HEK293 (cell line): ENCODE measurements around the gene ZCCHC14.

Experiments
- CTCF ChIA-PET: fragments of 350-600 bp; formaldehyde crosslinking; extraction: SDS; loops from one replicate; lab custom pipeline; 2021; ENCODE audit warnings: antibody characterized with exemption; lab: Yijun Ruan, JAX
- POLR2A ChIA-PET: fragments of 300-600 bp; formaldehyde crosslinking; extraction: SDS; loops from one replicate; lab custom pipeline; 2020; ENCODE audit warnings: antibody characterized with exemption, inconsistent platforms; lab: Yijun Ruan, JAX
- H3K27ac ChIP-seq: fragments of 200-500 bp; sonication (Bioruptor generic); 2 replicates; pipeline ENCODE4 v1.5.1; 2014; ENCODE audit warnings: low read depth, low read length, control low read depth, inconsistent platforms; ENCODE audit errors: extremely low read depth
- H3K36me3 ChIP-seq, 2 experiments: fragments of 200-500 bp in 1 of 2; sonication (Bioruptor generic) in 1 of 2; 1 replicate in 1 of 2; 2 replicates in 1 of 2; pipeline ENCODE4 v1.5.1; 2014 to 2017; ENCODE audit warnings: inconsistent platforms in 2 of 2, low read length in 2 of 2; ENCODE audit not compliant: control insufficient read depth in 2 of 2, insufficient read depth in 1 of 2
- H3K4me1 ChIP-seq: fragments of 200-500 bp; sonication (Bioruptor generic); 2 replicates; pipeline ENCODE4 v1.5.1; 2014; ENCODE audit warnings: mild to moderate bottlenecking, low read length, inconsistent platforms; ENCODE audit not compliant: control insufficient read depth, insufficient read depth
- H3K4me3 ChIP-seq: 2 replicates; pipeline ENCODE4 v1.5.1; 2011; ENCODE audit warnings: low read depth, mild to moderate bottlenecking, control low read depth, low read length, moderate library complexity
- H3K9me3 ChIP-seq: fragments of 200-500 bp; sonication (Bioruptor generic); 2 replicates; pipeline ENCODE4 v1.5.1; 2014; ENCODE audit warnings: low read depth, low read length, inconsistent platforms; ENCODE audit not compliant: control insufficient read depth, insufficient read depth
- SP2 ChIP-seq: fragments of 450-650 bp; formaldehyde crosslinking; IDR thresholded peaks from 2 replicates; pipeline ENCODE4 v1.5.1; 2016; ENCODE audit warnings: missing biosample characterization, missing genetic modification characterization
- YY1 ChIP-seq: fragments of 450-650 bp; formaldehyde crosslinking; IDR thresholded peaks from 2 replicates; pipeline ENCODE4 v1.5.1; 2018; ENCODE audit warnings: missing biosample characterization, missing genetic modification characterization
- ZBTB17 ChIP-seq: fragments of 450-650 bp; formaldehyde crosslinking; IDR thresholded peaks from 2 replicates; pipeline ENCODE4 v1.5.1; 2016; ENCODE audit warnings: missing biosample characterization, missing genetic modification characterization
- ZBTB20 ChIP-seq: fragments of 450-650 bp; formaldehyde crosslinking; IDR thresholded peaks from 2 replicates; pipeline ENCODE4 v1.5.1; 2016; ENCODE audit warnings: missing biosample characterization, missing genetic modification characterization
- ZBTB48 ChIP-seq: fragments of 450-650 bp; formaldehyde crosslinking; IDR thresholded peaks from 2 replicates; pipeline ENCODE4 v1.5.1; 2016; ENCODE audit warnings: missing biosample characterization, missing genetic modification characterization
- ZEB2 ChIP-seq: fragments of 450-650 bp; formaldehyde crosslinking; IDR thresholded peaks from 2 replicates; pipeline ENCODE4 v1.5.1; 2016; ENCODE audit warnings: missing biosample characterization, missing genetic modification characterization
- ZNF155 ChIP-seq: fragments of 450-650 bp; formaldehyde crosslinking; IDR thresholded peaks from 2 replicates; pipeline ENCODE4 v1.5.1; 2016; ENCODE audit warnings: missing biosample characterization, missing genetic modification characterization
- ZNF335 ChIP-seq: fragments of 450-650 bp; formaldehyde crosslinking; conservative IDR thresholded peaks from 2 replicates; pipeline ENCODE4 v1.5.1; 2016; ENCODE audit warnings: missing biosample characterization, missing genetic modification characterization
- ZNF394 ChIP-seq: fragments of 450-650 bp; formaldehyde crosslinking; IDR thresholded peaks from 2 replicates; pipeline ENCODE4 v1.5.1; 2016; ENCODE audit warnings: missing biosample characterization, missing genetic modification characterization, mild to moderate bottlenecking, moderate library complexity, borderline replicate concordance
- ZNF600 ChIP-seq: fragments of 450-650 bp; formaldehyde crosslinking; IDR thresholded peaks from 2 replicates; pipeline ENCODE4 v1.5.1; 2016; ENCODE audit warnings: missing biosample characterization, missing genetic modification characterization
- ZNF621 ChIP-seq: fragments of 450-650 bp; formaldehyde crosslinking; IDR thresholded peaks from 2 replicates; pipeline ENCODE4 v1.5.1; 2017; ENCODE audit warnings: missing biosample characterization, missing genetic modification characterization
- ZNF660 ChIP-seq: fragments of 450-650 bp; IDR thresholded peaks from 2 replicates; pipeline ENCODE4 v1.5.1; 2018; ENCODE audit warnings: missing biosample characterization, mild to moderate bottlenecking, missing genetic modification characterization
- ZNF701 ChIP-seq: fragments of 450-650 bp; formaldehyde crosslinking; IDR thresholded peaks from 2 replicates; pipeline ENCODE4 v1.5.1; 2016; ENCODE audit warnings: missing biosample characterization, missing genetic modification characterization
- ZNF776 ChIP-seq: fragments of 450-650 bp; formaldehyde crosslinking; IDR thresholded peaks from 2 replicates; pipeline ENCODE4 v1.5.0; 2017; ENCODE audit warnings: missing biosample characterization, missing genetic modification characterization, borderline replicate concordance
- TF ChIP-seq, protein P1 (sequence below): fragments of 450-650 bp; formaldehyde crosslinking; conservative IDR thresholded peaks from 2 replicates; pipeline ENCODE4 v1.5.1; 2016; ENCODE audit warnings: low read depth, missing biosample characterization, missing genetic modification characterization
- TF ChIP-seq, protein P2 (sequence below): fragments of 450-650 bp; formaldehyde crosslinking; IDR thresholded peaks from 2 replicates; pipeline ENCODE4 v1.5.1; 2016; ENCODE audit warnings: missing biosample characterization, missing genetic modification characterization
- TF ChIP-seq, protein P3 (sequence below): fragments of 450-650 bp; formaldehyde crosslinking; IDR thresholded peaks from 2 replicates; pipeline ENCODE4 v1.5.1; 2016; ENCODE audit warnings: missing biosample characterization, missing genetic modification characterization
- TF ChIP-seq, protein P4 (sequence below): fragments of 450-650 bp; formaldehyde crosslinking; IDR thresholded peaks from 2 replicates; pipeline ENCODE4 v1.5.1; 2017; ENCODE audit warnings: missing biosample characterization, mild to moderate bottlenecking, missing genetic modification characterization, moderate library complexity
- TF ChIP-seq, protein P5 (sequence below): fragments of 450-650 bp; formaldehyde crosslinking; optimal IDR thresholded peaks from 2 replicates; pipeline ENCODE3; 2016; ENCODE audit warnings: missing biosample characterization, mild to moderate bottlenecking, missing genetic modification characterization
- TF ChIP-seq, protein P6 (sequence below): fragments of 450-650 bp; formaldehyde crosslinking; IDR thresholded peaks from 2 replicates; pipeline ENCODE4 v1.5.1; 2016; ENCODE audit warnings: missing biosample characterization, missing genetic modification characterization
- TF ChIP-seq, protein P7 (sequence below): fragments of 450-650 bp; IDR thresholded peaks from 2 replicates; pipeline ENCODE4 v1.5.1; 2018; ENCODE audit warnings: missing biosample characterization, mild to moderate bottlenecking, missing genetic modification characterization

The ZCCHC14 gene

DNA sequence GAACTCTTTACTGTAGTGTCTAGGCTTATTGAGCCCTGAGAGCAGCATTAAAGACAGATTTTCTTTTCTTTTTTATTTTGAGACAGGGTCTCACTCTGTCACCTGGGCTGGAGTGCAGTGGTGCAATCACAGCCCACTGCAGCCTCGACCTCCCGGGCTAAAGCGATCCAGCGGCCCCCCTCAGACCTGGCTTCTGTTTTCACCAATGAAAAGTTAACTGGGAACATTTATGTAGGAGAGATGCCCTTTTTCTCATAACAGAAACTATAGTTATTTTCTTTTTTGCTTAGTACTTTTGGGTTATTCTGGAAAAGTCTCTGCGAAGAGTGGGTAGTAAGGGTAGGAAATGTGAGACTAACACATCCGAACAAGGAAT, 99.2 kb downstream of the ZCCHC14 start (continued):
- TF ChIP-seq, protein P1, sequence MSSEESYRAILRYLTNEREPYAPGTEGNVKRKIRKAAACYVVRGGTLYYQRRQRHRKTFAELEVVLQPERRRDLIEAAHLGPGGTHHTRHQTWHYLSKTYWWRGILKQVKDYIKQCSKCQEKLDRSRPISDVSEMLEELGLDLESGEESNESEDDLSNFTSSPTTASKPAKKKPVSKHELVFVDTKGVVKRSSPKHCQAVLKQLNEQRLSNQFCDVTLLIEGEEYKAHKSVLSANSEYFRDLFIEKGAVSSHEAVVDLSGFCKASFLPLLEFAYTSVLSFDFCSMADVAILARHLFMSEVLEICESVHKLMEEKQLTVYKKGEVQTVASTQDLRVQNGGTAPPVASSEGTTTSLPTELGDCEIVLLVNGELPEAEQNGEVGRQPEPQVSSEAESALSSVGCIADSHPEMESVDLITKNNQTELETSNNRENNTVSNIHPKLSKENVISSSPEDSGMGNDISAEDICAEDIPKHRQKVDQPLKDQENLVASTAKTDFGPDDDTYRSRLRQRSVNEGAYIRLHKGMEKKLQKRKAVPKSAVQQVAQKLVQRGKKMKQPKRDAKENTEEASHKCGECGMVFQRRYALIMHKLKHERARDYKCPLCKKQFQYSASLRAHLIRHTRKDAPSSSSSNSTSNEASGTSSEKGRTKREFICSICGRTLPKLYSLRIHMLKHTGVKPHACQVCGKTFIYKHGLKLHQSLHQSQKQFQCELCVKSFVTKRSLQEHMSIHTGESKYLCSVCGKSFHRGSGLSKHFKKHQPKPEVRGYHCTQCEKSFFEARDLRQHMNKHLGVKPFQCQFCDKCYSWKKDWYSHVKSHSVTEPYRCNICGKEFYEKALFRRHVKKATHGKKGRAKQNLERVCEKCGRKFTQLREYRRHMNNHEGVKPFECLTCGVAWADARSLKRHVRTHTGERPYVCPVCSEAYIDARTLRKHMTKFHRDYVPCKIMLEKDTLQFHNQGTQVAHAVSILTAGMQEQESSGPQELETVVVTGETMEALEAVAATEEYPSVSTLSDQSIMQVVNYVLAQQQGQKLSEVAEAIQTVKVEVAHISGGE (tag by site-specific recombination): no peak
- TF ChIP-seq ZNF701 (tag by site-specific recombination) (no peak), YY1 (tag by site-specific recombination) (no peak), ZBTB48 (tag by site-specific recombination) (no peak), ZNF776 (no peak)
- TF ChIP-seq, protein P2, sequence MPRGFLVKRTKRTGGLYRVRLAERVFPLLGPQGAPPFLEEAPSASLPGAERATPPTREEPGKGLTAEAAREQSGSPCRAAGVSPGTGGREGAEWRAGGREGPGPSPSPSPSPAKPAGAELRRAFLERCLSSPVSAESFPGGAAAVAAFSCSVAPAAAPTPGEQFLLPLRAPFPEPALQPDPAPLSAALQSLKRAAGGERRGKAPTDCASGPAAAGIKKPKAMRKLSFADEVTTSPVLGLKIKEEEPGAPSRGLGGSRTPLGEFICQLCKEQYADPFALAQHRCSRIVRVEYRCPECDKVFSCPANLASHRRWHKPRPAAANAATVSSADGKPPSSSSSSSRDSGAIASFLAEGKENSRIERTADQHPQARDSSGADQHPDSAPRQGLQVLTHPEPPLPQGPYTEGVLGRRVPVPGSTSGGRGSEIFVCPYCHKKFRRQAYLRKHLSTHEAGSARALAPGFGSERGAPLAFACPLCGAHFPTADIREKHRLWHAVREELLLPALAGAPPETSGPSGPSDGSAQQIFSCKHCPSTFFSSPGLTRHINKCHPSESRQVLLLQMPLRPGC (tag by site-specific recombination): no peak

DNA sequence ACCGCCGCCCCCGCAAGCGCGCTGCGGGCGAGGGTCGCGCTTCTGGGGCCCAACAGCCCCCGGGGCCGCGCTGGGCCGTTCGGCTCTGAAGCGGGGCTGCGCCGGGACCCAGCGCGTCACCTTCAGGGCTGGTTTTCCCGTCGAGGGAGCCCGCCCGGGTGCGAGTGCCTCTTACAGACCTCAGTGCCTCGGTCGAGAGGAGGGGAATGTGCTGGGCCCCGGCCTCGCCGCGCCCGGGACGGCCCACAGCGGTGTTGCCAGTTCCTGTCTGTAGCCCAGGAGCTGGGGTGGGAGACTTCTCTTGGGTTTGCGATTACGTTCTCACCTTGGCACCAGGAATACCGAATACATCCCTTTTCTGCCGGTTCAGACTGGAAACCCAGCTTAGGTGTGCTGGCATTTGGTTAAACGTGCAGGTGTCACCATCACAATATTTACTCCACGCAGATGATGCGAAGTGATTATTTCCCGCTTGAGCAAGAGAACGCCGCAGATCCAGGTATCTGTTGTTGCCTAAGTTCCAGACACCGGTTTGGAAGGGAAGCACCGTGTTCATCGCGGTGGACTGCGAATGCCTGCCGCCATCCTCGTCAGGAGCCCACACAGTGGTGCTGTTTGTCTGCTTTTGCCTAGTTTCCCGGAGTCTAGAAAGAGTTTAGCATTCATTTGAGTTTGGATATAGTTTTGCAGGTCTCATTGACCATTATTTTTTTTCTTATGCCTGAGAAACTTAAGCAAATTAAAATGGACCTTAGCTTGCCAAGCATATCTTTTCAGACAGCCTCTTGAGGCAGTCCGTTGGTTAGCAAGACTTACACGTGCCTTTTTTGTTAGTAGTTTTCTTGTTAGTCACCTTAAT, 99.8 kb downstream of the ZCCHC14 start:
- H3K27ac ChIP-seq: peak overlapping the region; percentile 26; the same call in 1 of the 2 replicates
- H3K4me1 ChIP-seq: peaks cover 7% of the 10 kb centered on the region
- ChIA-PET CTCF (interaction anchor here (0.6 to 3.0 kb wide), 5 partner anchors 9 to 375 kb away, joined by 3 to 27 read pairs (median 3); partner anchors contain the start of gene FBXO31), POLR2A (interaction anchor here (0.7 to 2.6 kb wide), 2 partner anchors 9 to 76 kb away, joined by 4 to 25 read pairs; partner anchors contain the start of genes C16orf95 and FBXO31)
- peaks cover 0 to 5% of the 10 kb centered on the region in 2 experiments; a peak in 1 of 3 replicates for H3K36me3 ChIP-seq
- H3K9me3 ChIP-seq: no peaks in the 10 kb centered on the region
- H3K4me3 ChIP-seq: peak overlapping the region; percentile 75
- no peak for TF ChIP-seq ZNF621
- TF ChIP-seq ZNF660 (tag by site-specific recombination): 0 out of 2 replicates have a peak, but pooled peaks have one; percentile 11
- no peak for TF ChIP-seq ZNF155 (tag by site-specific recombination)
- TF ChIP-seq, protein P3, sequence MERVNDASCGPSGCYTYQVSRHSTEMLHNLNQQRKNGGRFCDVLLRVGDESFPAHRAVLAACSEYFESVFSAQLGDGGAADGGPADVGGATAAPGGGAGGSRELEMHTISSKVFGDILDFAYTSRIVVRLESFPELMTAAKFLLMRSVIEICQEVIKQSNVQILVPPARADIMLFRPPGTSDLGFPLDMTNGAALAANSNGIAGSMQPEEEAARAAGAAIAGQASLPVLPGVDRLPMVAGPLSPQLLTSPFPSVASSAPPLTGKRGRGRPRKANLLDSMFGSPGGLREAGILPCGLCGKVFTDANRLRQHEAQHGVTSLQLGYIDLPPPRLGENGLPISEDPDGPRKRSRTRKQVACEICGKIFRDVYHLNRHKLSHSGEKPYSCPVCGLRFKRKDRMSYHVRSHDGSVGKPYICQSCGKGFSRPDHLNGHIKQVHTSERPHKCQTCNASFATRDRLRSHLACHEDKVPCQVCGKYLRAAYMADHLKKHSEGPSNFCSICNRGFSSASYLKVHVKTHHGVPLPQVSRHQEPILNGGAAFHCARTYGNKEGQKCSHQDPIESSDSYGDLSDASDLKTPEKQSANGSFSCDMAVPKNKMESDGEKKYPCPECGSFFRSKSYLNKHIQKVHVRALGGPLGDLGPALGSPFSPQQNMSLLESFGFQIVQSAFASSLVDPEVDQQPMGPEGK: peak; percentile 51; the same call in 1 of the 2 replicates
- TF ChIP-seq, protein P4, sequence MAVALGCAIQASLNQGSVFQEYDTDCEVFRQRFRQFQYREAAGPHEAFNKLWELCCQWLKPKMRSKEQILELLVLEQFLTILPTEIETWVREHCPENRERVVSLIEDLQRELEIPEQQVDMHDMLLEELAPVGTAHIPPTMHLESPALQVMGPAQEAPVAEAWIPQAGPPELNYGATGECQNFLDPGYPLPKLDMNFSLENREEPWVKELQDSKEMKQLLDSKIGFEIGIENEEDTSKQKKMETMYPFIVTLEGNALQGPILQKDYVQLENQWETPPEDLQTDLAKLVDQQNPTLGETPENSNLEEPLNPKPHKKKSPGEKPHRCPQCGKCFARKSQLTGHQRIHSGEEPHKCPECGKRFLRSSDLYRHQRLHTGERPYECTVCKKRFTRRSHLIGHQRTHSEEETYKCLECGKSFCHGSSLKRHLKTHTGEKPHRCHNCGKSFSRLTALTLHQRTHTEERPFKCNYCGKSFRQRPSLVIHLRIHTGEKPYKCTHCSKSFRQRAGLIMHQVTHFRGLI (tag by site-specific recombination): 0 out of 2 replicates have a peak, but pooled peaks have one; percentile 20
- TF ChIP-seq SP2 (tag by site-specific recombination): peak; percentile 55
- peak; percentile 94 for TF ChIP-seq ZBTB20 (tag by site-specific recombination)
- TF ChIP-seq ZBTB48 (tag by site-specific recombination): no peak
- peak; percentile 45; the same call in 1 of the 2 replicates for TF ChIP-seq ZNF335
- peak; percentile 95 for TF ChIP-seq ZBTB17 (tag by site-specific recombination)
- TF ChIP-seq, protein P5, sequence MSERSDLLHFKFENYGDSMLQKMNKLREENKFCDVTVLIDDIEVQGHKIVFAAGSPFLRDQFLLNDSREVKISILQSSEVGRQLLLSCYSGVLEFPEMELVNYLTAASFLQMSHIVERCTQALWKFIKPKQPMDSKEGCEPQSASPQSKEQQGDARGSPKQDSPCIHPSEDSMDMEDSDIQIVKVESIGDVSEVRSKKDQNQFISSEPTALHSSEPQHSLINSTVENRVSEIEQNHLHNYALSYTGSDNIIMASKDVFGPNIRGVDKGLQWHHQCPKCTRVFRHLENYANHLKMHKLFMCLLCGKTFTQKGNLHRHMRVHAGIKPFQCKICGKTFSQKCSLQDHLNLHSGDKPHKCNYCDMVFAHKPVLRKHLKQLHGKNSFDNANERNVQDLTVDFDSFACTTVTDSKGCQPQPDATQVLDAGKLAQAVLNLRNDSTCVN: peak; percentile 69
- TF ChIP-seq ZEB2 (tag by site-specific recombination): peak; percentile 78
- TF ChIP-seq, protein P6, sequence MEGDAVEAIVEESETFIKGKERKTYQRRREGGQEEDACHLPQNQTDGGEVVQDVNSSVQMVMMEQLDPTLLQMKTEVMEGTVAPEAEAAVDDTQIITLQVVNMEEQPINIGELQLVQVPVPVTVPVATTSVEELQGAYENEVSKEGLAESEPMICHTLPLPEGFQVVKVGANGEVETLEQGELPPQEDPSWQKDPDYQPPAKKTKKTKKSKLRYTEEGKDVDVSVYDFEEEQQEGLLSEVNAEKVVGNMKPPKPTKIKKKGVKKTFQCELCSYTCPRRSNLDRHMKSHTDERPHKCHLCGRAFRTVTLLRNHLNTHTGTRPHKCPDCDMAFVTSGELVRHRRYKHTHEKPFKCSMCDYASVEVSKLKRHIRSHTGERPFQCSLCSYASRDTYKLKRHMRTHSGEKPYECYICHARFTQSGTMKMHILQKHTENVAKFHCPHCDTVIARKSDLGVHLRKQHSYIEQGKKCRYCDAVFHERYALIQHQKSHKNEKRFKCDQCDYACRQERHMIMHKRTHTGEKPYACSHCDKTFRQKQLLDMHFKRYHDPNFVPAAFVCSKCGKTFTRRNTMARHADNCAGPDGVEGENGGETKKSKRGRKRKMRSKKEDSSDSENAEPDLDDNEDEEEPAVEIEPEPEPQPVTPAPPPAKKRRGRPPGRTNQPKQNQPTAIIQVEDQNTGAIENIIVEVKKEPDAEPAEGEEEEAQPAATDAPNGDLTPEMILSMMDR (tag by site-specific recombination): peak; percentile 55
- TF ChIP-seq ZNF600 (tag by site-specific recombination): peak; percentile 86
- no peak for TF ChIP-seq ZNF394 (tag by site-specific recombination)
- TF ChIP-seq, protein P7, sequence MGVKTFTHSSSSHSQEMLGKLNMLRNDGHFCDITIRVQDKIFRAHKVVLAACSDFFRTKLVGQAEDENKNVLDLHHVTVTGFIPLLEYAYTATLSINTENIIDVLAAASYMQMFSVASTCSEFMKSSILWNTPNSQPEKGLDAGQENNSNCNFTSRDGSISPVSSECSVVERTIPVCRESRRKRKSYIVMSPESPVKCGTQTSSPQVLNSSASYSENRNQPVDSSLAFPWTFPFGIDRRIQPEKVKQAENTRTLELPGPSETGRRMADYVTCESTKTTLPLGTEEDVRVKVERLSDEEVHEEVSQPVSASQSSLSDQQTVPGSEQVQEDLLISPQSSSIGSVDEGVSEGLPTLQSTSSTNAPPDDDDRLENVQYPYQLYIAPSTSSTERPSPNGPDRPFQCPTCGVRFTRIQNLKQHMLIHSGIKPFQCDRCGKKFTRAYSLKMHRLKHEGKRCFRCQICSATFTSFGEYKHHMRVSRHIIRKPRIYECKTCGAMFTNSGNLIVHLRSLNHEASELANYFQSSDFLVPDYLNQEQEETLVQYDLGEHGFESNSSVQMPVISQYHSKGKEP (tag by site-specific recombination): no peak
